ENCODE measurements around the gene SSBP4. TPM values are rescaled to one million over a fixed set of nuclear protein-coding genes. Genes with fewer than 3 reads are reported as not detected.

Gene SSBP4
- total RNA-seq, 1 donor: 76.4 TPM

Small RNA genes within 50 kb of the gene (small RNA-seq; reads per million reads assigned to genes)
- 0.38 reads per million for gene MIR3189

Other genes with a start within 250 kb of the SSBP4 start
- gene IFI30, start 245.6 kb upstream of the SSBP4 start, total RNA-seq (ENCODE audit: low replicate concordance): 0.90 and 23.1 TPM in 2 replicates
- gene MPV17L2, start 226.2 kb upstream of the SSBP4 start, total RNA-seq (ENCODE audit: low replicate concordance): 4.4 and 11.7 TPM in 2 replicates
- gene RAB3A, start 215.4 kb upstream of the SSBP4 start, total RNA-seq (ENCODE audit: low replicate concordance): 2.8 TPM in 1 of 2 replicates, not detected in the other
- not detected in 2 replicates for gene PDE4C, start 193.0 kb upstream of the SSBP4 start, total RNA-seq (ENCODE audit: low replicate concordance)
- gene IQCN, start 144.9 kb upstream of the SSBP4 start, total RNA-seq (ENCODE audit: low replicate concordance): 1.5 and 4.4 TPM in 2 replicates
- gene JUND, start 137.8 kb upstream of the SSBP4 start, total RNA-seq (ENCODE audit: low replicate concordance): 61.9 and 85.6 TPM in 2 replicates
- 113 and 119 TPM in 2 replicates for gene LSM4, start 96.3 kb upstream of the SSBP4 start, total RNA-seq (ENCODE audit: low replicate concordance)
- 9.6 and 27.2 TPM in 2 replicates for gene PGPEP1, start 78.8 kb upstream of the SSBP4 start, total RNA-seq (ENCODE audit: low replicate concordance)
- gene GDF15, start 33.2 kb upstream of the SSBP4 start, total RNA-seq (ENCODE audit: low replicate concordance): 23.8 and 27.6 TPM in 2 replicates
- 0.09 TPM in 1 of 2 replicates, not detected in the other for gene LRRC25, start 21.8 kb upstream of the SSBP4 start, total RNA-seq (ENCODE audit: low replicate concordance)
- gene ISYNA1, start 18.7 kb downstream of the SSBP4 start, total RNA-seq (ENCODE audit: low replicate concordance): 6.3 and 42.1 TPM in 2 replicates
- gene ELL, start 102.7 kb downstream of the SSBP4 start, total RNA-seq (ENCODE audit: low replicate concordance): 6.5 and 10.9 TPM in 2 replicates
- gene FKBP8, start 124.2 kb downstream of the SSBP4 start, total RNA-seq (ENCODE audit: low replicate concordance): 246 and 2,205 TPM in 2 replicates
- 21.3 and 109 TPM in 2 replicates for gene KXD1, start 138.5 kb downstream of the SSBP4 start, total RNA-seq (ENCODE audit: low replicate concordance)
- gene UBA52, start 152.5 kb downstream of the SSBP4 start, total RNA-seq (ENCODE audit: low replicate concordance): 496 and 1,084 TPM in 2 replicates
- gene REX1BD, start 169.4 kb downstream of the SSBP4 start, total RNA-seq (ENCODE audit: low replicate concordance): 41.4 and 153 TPM in 2 replicates
- 16.5 and 69.1 TPM in 2 replicates for gene CRLF1, start 187.4 kb downstream of the SSBP4 start, total RNA-seq (ENCODE audit: low replicate concordance)
- gene TMEM59L, start 193.5 kb downstream of the SSBP4 start, total RNA-seq (ENCODE audit: low replicate concordance): 1.2 and 2.2 TPM in 2 replicates
- 3.9 and 5.2 TPM in 2 replicates for gene KLHL26, start 217.6 kb downstream of the SSBP4 start, total RNA-seq (ENCODE audit: low replicate concordance)